ENCODE data around the gene FAM171A2. TPM values are rescaled to one million over a fixed set of nuclear protein-coding genes. Genes with fewer than 3 reads are reported as not detected.

The FAM171A2 gene
- total and polyA plus RNA-seq, 10 of the 15 experiments (the other 5 are each of a cell fraction or from before 2014, with no cell fraction given), result 0.08 to 1.7 (median 0.27) TPM; not detected in 2

GRCh38 chr17:44333371-44333770 lies 30.3 kb downstream of the FAM171A2 start:
- H4K20me1 ChIP-seq (ENCODE audit: control insufficient read depth, insufficient read depth), result no peaks in the 10 kb centered on the region
- H3K79me2 ChIP-seq (ENCODE audit: control insufficient read depth, insufficient read depth, low read length), result no peaks in the 10 kb centered on the region
- TF ChIP-seq E4F1 (IDR thresholded peaks at IDR 0.05; ENCODE audit: borderline replicate concordance, partially characterized antibody) (no peak), SPI1 (IDR thresholded peaks at IDR 0.05; ENCODE audit: borderline replicate concordance, insufficient read depth, low read depth, low read length) (no peak), NFYA (IDR thresholded peaks at IDR 0.05; ENCODE audit: borderline replicate concordance, low read depth, low read length) (no peak), CTCF (IDR thresholded peaks at IDR 0.05 in 2 of 3, conservative IDR thresholded peaks at IDR 0.05 in 1 of 3; ENCODE audit: control insufficient read depth in 2 of 3, extremely low read depth in 1 of 3, insufficient read depth in 1 of 3, low read depth in 3 of 3, low read length in 3 of 3) (no peak), TCF12 (IDR thresholded peaks at IDR 0.05; ENCODE audit: low read depth, low read length) (no peak), HCFC1 (IDR thresholded peaks at IDR 0.05; ENCODE audit: low read length) (no peak), MAX (IDR thresholded peaks at IDR 0.05; ENCODE audit: low read depth, low read length) (no peak)
- ATAC-seq, result no peak
- no peaks in the 10 kb centered on the region for H3K9me3 ChIP-seq (replicated peaks; ENCODE audit: control insufficient read depth, insufficient read depth, low read length)
- 50% methylated on average over 5 of the region's 5 CpGs for WGBS (ENCODE audit: insufficient coverage, insufficient replicate concordance, low lambda C conversion rate, missing lambda C conversion rate)
- ChIA-PET SMC1A (ENCODE audit: uncharacterized antibody, unreplicated experiment) (interaction anchor here (1.0 to 4.3 kb wide), 4 partner anchors 11 to 190 kb away, joined by 3 to 29 read pairs (median 6); partner anchors contain the start of gene GRN), POLR2A (interaction anchor here (0.6 to 0.7 kb wide), 2 partner anchors 12 to 226 kb away, joined by 3 to 10 read pairs; partner anchors contain the start of gene GRN), CTCF (interaction anchor here (0.6 to 9.1 kb wide), 8 partner anchors 13 to 389 kb away, joined by 3 to 154 read pairs (median 4); partner anchors contain the start of gene GRN), RAD21 (ENCODE audit: unreplicated experiment) (interaction anchor here (1.1 to 4.4 kb wide), 2 partner anchors 17 to 123 kb away, joined by 3 to 46 read pairs; no protein-coding TSS in a partner anchor)
- intact Hi-C loops (cut with micrococcal nuclease; ENCODE audit: unreplicated experiment), result no loop called here
- DNase-seq (ENCODE audit: low read depth, low spot score), result no peak
- no peak overlapping the region for H3K27ac ChIP-seq (ENCODE audit: control insufficient read depth, insufficient read depth)
- no peaks in the 10 kb centered on the region for H3K36me3 ChIP-seq (ENCODE audit: control insufficient read depth in 2 of 2, insufficient read depth in 2 of 2, low read length in 1 of 2)
- no peak overlapping the region for H3K9ac ChIP-seq (ENCODE audit: control insufficient read depth, insufficient read depth, low read length)
- no peak overlapping the region for H2AFZ ChIP-seq (ENCODE audit: control insufficient read depth, low read depth, low read length)
- no peak overlapping the region for H3K4me3 ChIP-seq
- no peak for FAIRE-seq
- H3K4me1 ChIP-seq (ENCODE audit: control insufficient read depth, insufficient read depth, low read length), result peaks cover 6% of the 10 kb centered on the region
- H3K27me3 ChIP-seq (replicated peaks in 1 of 2; ENCODE audit: control insufficient read depth in 2 of 2, insufficient read depth in 2 of 2, low read length in 1 of 2), result no peaks in the 10 kb centered on the region
- no peak overlapping the region for H3K4me2 ChIP-seq (ENCODE audit: control insufficient read depth, insufficient read depth)
- BruUV-seq (replicated peaks), result no TSS peak
- in situ Hi-C loops (cut with MboI), result no loop called here
